ENCODE results near the gene NDUFV1.
"Not testable (repeated sequence)": the region's sequence is repeated elsewhere in the genome, so short reads cannot be mapped to it uniquely, and the experiment has no call there.

NDUFV1 gene

DNA sequence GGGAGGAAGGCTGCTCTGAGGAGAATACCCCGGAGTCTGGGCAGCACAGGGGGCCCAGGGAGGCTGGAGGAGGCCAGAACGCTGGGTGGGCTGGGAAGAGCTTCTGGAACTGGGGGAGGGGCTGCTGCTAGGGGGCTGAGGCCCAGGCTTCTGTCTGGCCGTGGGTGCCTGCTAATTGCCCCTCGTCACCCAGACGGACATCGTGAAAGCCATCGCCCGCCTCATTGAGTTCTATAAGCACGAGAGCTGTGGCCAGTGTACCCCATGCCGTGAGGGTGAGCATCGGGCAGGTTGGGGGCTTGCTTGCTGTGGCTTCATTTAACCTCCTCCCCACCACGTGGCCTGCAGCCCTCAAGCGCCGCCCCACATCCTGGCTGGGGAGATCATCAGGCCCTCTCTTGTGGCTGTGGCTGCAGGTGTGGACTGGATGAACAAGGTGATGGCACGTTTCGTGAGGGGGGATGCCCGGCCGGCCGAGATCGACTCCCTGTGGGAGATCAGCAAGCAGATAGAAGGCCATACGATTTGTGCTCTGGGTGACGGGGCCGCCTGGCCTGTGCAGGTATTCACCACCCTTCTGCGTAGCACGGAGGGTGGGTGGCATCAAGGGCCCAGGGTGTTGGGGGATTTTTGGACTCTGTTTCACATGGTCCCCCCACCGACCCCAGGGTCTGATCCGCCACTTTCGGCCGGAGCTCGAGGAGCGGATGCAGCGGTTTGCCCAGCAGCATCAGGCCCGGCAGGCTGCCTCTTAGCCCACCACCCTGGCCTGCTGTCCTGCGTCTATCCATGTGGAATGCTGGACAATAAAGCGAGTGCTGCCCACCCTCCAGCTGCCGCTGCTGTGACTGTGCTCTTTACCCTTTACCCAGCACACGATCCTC lies 5.2 kb downstream of the NDUFV1 start:
- DNase-seq, result no peak

- DNase-seq, result no peak
These were observed 6.0 kb downstream of the NDUFV1 start for GRCh38 chr11:67612751-67613150.

DNA sequence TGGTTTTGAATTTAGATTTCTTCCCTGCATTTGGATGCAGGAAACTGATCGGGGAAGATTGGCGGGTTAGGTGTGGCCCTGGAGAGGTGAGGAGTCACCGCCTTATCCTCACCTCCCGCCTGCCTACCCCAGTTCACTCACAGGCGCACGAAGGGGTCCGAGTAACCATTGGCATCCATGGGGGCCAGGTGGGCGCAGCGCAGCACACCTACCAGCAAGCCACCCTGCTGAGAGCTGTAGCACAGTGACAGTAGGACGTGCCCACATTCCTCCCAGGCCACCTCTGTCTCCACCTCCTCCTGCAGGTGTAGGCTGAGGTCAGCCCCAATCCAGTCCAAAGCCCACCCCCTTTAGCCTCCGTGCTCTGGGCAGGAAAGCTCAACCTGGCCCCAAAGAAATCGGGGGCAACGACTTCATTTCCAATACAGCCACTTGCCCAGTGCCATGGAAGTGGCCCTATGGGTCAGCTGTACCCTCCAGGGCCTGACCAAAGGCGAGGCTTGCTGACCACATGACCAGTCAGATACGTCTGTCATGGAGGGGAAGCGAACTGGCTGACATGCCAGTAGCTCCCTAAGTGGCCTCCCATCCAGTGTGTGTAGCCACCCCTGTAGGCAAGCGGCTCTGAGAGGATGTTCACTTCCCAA lies 6.7 kb downstream of the NDUFV1 start:
- DNase-seq, result no peak

GRCh38 chr11:67613960-67614715 lies 7.4 kb downstream of the NDUFV1 start:
- peak; percentile 68 to 77 for DNase-seq

DNA sequence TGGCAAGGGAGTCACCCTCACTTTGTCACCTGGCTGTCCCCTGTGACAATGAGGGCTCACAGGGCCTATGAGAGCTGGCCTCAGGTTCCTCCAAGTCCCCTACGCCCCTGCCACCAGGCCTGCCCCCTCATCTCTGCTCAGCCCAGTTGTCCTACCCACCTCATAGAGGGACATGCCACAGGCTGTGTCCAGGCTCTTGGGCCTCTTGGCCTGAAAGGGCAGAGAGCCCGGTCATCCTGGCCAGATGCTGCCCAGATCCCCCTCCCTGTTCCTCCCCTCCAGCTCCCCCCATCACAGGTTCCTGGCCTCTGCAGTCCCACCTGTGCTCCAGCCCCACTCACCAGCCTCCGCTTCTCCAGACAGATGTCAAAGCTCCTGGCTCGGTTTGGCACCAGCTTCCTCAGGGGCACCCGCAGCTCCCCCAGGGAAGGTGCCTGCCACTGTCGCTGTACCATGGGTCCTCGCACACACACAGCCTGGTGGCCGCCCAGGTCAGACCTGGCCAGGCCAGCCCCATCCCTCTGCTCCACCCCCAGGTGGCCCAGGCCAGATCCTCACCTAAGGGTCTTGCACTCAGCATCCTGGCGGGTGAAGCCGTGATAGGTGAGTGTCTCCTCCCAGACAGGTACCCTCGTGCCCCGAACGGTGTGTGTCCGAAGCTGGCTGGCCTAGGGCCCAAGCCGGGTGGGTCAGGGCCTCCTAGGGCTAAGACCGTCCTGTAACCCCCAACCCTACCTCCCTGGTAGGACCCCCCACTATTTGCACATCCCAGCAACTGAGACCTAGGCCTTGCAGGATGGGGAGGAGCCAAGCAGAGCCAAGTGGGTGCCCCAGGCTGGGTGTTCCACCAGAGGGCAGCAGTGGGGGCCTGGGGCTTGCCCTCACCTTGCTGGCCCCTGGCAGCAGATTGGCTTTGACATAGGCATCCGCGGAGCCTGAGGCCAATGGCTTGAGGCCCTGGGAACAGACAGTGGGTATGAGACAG lies 8.3 kb downstream of the NDUFV1 start:
- DNase-seq, result peak in 1 of 2 donors; percentile 43

DNA sequence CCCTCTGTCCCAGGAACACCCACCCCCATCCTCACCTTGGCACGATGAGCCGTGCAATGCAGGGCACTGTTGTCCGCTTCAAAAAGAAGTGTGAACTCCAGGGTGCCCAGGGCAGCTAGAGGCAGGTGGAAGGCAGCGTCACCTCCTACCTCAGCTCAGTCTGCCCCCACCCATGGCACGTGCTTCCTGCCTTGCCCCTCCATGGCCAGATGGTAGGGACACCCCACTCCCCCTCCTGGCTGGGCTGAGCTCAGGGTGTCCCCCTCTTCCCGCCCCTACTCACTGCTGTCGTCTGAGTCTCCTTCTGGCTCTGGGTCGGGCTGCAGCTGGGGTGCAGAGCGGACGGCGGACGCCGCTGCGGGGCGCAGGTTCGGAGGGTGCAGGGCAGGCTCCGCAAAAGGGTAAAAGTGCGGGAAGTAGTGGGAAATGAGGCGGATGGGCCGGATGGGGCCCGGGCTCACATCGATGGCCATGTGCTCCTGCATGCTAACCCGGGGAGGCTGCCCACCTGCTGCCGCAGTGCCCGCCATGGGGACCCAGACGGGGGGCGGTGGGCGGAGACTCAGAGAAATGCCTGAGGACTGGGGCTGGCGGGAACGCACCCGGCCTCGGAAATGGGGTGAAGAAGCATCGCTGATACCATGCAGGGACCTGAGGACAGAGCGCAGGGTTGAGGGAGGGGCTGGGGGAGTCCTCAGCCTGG lies 9.1 kb downstream of the NDUFV1 start:
- no peak for DNase-seq

DNA sequence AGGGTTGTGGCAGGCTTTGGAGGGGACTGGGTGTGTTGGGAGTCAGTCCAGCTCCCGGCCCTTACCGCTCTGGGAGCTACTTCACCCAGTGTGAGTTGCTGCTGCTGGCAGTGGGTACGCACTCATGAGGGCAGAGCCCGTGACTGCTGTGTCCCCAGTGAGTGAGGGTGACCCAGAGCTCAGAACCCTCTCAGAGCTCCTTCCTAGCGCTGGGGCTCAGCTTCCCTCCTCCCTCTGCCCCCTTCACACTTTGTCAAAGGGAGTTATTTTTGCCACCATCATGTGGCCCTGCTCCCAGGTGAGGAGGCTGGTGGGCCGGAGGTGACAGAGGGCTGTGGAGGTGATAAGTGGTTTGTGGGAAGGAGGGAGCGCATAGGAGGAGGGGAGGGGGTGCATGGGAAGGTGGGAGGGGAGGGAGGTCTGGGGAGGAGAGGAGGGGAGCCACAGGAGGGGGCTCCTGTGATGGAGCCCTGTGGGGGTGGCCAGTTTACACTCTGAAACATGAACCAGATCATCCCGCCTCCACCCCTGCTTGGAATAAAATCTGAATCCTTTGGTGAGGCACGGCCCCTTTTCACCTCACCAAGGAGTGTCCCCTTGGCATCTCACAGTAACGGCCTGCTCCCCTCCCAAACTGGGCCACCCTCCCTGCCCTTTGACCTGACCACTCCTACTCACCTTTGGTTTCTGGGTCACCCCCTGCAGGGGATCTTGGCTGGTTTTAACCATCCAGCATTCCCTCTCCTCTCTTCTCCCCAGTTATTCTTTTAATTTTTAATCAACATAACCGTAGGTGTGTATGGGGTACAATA lies 9.9 kb downstream of the NDUFV1 start:
- DNase-seq, result no peak

DNA sequence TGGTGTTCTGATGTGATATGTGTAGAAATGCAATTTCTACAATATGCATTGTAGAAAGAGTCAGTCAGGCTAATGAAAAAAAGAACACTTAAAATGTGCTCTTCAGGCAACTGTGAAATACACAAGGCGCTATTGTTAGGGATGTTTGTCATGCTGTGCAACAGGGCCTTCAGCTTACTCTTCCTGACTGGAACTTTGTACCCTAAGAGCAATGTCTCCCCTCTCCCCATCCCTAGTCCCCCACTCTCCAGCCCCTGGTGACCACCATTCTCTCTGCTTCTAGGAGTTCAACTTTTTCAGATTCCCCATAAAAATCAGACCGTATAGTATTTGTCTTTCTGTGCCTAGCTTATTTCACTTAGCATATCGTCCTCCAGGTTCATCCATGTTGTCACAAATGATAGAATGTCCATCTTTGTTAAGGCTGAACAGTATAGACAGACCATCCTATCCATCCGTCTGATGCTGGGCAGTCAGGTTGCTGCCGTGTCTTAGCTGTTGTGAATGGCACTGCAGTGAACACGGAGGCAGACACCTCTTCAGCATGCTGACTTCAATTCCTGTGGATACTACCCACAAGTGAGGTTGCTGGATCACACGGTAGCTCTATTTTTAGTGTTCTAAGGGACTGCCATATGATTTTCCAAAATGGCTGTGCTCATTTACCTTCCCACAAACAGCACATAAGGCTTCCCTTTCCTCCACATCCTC lies 10.7 kb downstream of the NDUFV1 start:
- DNase-seq, result no peak

DNA sequence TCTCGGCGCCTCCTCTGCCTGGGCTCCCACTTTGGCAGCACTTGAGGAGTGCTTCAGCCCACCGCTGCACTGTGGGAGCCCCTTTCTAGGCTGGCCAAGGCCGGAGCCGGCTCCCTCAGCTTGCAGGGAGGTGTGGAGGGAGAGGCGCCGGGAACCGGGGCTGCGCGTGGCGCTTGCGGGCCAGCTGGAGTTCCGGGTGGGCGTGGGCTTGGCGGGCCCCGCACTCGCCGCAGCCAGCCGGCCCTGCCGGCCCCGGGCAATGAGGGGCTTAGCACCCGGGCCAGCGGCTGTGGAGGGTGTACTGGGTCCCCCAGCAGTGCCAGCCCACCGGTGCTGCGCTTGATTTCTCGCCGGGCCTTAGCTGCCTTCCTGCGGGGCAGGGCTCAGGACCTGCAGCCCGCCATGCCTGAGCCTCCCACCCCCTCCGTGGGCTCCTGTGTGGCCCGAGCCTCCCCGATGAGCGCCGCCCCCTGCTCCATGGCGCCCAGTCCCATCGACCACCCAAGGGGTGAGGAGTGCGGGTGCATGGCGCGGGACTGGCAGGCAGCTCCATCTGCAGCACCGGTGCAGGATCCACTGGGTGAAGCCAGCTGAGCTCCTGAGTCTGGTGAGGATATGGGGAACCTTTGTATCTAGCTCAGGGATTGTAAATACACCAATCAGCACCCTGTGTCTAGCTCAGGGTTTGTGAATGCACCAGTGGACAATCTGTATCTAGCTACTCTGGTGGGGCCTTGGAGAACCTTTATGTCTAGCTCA lies 12.3 kb downstream of the NDUFV1 start:
- DNase-seq, result not testable (repeated sequence)

DNA sequence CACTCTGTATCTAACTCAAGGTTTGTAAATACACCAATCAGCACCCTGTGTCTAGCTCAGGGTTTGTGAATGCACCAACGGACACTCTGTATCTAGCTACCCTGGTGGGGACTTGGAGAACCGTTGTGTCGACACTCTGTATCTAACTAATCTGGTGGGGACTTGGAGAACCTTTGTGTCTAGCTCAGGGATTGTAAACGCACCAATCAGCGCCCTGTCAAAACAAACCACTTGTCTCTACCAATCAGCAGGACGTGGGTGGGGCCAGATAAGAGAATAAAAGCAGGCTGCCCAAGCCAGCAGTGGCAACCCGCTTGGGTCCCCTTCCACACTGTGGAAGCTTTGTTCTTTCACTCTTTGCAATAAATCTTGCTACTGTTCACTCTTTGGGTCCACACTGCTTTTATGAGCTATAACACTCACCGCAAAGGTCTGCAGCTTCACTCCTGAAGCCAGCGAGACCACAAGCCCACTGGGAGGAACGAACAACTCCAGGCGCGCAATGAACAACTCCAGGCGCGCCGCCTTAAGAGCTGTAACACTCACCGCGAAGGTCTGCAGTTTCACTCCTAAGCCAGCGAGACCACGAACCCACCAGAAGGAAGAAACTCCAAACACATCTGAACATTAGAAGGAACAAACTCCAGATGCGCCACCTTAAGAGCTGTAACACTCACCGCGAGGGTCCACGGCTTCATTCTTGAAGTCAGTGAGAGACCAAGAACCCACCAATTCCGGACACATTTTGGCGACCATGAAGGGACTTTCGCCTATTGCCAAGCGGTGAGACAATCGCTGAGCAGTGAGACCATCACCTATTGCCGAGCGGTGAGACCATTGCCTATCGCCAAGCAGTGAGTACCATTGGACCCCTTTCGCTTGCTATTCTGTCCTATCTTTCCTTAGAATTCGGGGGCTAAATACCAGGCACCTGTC lies 13.2 kb downstream of the NDUFV1 start:
- not testable (repeated sequence) for DNase-seq

GRCh38 chr11:67620621-67621020 lies 13.9 kb downstream of the NDUFV1 start:
- not testable (repeated sequence) for DNase-seq

DNA sequence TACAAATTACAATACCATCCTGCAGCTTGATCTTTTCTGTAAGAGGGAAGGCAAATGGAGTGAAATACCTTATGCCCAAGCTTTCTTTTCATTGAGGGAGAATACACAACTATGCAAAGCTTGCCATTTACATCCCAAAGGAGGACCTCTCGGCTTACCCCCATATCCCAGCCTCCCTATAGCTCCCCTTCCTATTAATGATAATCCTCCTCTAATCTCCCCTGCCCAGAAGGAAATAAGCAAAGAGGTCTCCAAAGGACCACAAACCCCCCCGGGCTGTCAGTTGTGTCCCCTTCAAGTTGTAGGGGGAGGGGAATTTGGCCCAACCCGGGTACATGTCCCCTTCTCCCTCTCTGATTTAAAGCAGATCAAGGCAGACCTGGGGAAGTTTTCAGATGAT lies 15.2 kb downstream of the NDUFV1 start:
- not testable (repeated sequence) for DNase-seq

GRCh38 chr11:67622905-67623304 lies 16.2 kb downstream of the NDUFV1 start:
- not testable (repeated sequence) for DNase-seq

DNA sequence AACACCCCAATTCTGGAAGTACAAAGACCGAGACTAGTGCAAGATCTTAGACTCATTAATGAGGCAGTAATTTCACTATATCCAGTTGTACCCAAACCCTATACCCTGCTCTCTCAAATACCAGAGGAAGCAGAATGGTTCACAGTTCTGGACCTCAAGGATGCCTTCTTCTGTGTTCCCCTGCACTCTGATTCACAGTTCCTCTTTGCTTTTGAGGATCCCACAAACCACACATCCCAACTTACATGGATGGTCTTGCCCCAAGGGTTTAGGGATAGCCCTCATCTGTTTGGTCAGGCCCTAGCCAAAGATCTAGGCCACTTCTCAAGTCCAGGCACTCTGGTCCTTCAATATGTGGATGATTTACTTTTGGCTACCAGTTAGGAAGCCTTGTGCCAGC lies 17.1 kb downstream of the NDUFV1 start:
- DNase-seq, result not testable (repeated sequence)

GRCh38 chr11:67626131-67626833 lies 19.5 kb downstream of the NDUFV1 start:
- not testable (repeated sequence) for DNase-seq

- DNase-seq, result no peak
These were observed 20.2 kb downstream of the NDUFV1 start for GRCh38 chr11:67626970-67627369.

GRCh38 chr11:67627441-67627811 lies 20.7 kb downstream of the NDUFV1 start:
- no peak for DNase-seq

All from inflammatory macrophage treated with lipopolysaccharide for 1 hour (primary cell).